GM18505 (cell line): ENCODE results near the gene COL5A2.

Experiments used
- ATAC-seq: cut with Tn5 transposase; IDR thresholded peaks from one replicate; pipeline ENCODE4 v1.9.1; 2021; ENCODE audit not compliant: unreplicated experiment
- POLR2A ChIP-seq: IDR thresholded peaks from 4 replicates; pipeline ENCODE4 v1.6.1; 2011; ENCODE audit warnings: borderline replicate concordance; ENCODE audit not compliant: insufficient read depth, insufficient read length; ENCODE audit errors: extremely low read depth

Gene COL5A2

DNA sequence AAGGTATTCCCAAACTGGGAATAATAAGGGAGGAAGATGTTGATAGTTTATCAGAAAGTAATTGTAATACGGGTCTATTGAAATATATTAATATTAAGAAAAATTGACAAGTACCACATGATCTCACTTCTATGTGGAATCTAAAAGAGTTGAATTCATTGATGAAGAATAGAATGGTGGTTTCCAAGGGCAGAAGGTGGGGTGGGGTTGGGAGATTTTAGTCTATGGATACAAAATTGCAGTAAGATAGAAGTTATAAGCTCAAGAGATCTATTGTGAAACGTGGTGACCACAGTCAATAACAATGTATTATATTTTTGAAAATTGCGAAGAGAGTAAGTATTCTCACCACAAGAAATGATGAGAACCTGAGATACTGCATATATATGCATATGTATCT lies 166.5 kb downstream of the COL5A2 start:
- TF ChIP-seq POLR2A: no peak
- ATAC-seq: no peak

DNA sequence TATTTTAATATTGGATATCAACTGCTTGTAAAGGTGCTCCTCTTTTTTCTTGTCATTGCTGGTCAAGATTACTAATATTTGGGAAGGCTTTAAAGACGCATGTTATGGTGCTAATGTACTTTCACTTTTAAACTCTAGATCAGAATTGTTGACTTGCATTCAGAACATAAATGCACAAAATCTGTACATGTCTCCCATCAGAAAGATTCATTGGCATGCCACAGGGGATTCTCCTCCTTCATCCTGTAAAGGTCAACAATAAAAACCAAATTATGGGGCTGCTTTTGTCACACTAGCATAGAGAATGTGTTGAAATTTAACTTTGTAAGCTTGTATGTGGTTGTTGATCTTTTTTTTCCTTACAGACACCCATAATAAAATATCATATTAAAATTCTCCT lies 167.2 kb downstream of the COL5A2 start:
- no peak for TF ChIP-seq POLR2A
- no peak for ATAC-seq

DNA sequence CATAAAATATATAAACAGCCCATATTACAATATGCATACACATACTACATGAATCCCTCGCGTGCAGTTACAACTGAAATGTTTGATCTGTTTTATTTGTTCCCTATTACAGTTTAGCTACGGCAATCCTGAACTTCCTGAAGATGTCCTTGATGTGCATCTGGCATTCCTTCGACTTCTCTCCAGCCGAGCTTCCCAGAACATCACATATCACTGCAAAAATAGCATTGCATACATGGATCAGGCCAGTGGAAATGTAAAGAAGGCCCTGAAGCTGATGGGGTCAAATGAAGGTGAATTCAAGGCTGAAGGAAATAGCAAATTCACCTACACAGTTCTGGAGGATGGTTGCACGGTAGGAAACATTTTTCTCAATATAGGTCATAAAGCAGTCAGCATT lies 169.0 kb downstream of the COL5A2 start:
- ATAC-seq: no peak
- no peak for TF ChIP-seq POLR2A

GRCh38 chr2:189008555-189009262 lies 170.9 kb downstream of the COL5A2 start:
- TF ChIP-seq POLR2A: no peak
- ATAC-seq: no peak

DNA sequence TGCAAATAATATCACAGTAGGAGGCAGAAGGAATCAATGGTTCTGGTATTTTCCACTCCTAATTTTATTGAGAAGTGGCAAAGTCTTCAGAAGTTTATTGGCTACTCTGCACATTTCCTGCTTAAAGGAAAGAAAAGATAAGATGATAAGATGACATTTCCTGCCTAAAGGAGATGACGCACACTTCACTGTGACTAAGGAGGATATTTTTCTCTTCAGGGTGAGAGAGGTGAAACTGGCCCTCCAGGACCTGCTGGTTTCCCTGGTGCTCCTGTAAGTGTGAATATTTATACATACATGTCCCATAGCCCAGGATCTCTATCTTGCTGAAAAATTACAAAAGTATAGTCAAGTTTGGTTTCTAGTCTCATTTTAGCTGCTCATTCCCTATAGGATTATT lies 177.5 kb downstream of the COL5A2 start:
- ATAC-seq: no peak
- TF ChIP-seq POLR2A: no peak

DNA sequence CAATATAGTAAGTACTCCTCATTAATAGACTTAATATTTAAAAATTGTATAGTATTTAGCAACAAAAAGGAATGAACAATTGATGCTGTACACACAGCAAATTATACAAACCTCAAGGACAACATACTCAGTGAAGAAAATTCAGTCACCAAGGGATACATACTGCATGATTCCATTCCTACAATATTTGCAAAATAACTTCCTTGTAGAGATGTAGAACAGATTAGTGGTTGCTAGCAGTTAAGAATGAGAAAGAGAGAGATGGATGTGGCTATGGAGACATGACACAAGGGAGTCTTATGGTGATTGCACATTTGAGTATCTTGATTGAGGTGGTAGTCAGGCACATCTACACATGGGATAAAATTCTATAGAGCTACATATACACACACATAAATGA lies 179.3 kb downstream of the COL5A2 start:
- TF ChIP-seq POLR2A: no peak
- no peak for ATAC-seq

DNA sequence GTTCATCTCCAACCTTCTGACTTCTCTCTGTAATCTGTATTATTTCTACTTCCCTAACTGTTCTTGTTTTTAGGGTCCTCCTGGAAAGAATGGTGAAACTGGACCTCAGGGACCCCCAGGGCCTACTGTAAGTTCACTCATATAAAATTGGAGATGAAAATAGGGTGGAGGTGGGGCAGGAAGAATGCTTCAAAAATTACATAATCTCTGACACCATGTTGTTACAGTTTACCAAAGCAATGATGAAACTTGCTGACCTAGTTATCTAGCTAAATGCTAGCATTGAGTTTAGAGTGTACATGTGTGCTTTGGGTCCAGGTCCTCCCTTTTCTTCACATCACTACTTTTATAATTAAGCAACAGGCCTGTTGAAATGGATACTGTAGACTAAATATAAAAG lies 182.3 kb downstream of the COL5A2 start:
- TF ChIP-seq POLR2A: no peak

GRCh38 chr2:188993247-188993646 lies 186.3 kb downstream of the COL5A2 start:
- no peak for ATAC-seq
- TF ChIP-seq POLR2A: no peak

More for the DNA sequence above, 182.3 kb downstream of the COL5A2 start:
- ATAC-seq: no peak

- ATAC-seq: no peak
- no peak for TF ChIP-seq POLR2A
These were observed 192.7 kb downstream of the COL5A2 start for GRCh38 chr2:188986839-188987238.

- no peak for TF ChIP-seq POLR2A
- no peak for ATAC-seq
These were observed 194.9 kb downstream of the COL5A2 start for GRCh38 chr2:188984680-188985079.

DNA sequence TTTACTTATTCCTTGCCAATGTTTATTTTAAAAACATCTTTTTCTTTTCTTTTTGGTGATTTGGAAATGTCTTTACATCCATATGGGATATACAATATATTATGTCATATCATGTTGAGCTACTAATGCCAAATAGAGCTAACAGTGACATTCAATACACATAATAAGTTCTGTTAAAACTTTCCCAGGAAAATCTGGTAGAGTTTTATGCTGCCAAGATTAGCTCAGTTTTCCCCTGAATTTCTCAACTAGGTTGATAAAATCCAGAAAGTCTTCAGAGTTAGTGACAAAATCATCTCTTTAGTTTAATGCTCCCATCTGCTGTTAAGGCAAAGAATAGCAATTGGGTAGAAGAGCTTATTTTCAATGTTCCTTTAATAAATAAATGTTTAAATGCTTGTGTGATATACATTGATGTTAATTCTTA lies 195.5 kb downstream of the COL5A2 start:
- TF ChIP-seq POLR2A: no peak
- ATAC-seq: no peak

- TF ChIP-seq POLR2A: no peak
- ATAC-seq: no peak
These were observed 196.0 kb downstream of the COL5A2 start for GRCh38 chr2:188983427-188984064.
